Activated CD8-positive, alpha-beta memory T cell treated with anti-CD3 and anti-CD28 coated beads, Interleukin-2, amount 50 U/mL, for 24 hours (primary cell): ENCODE data around the gene VSIG2.
"Not testable (repeated sequence)": the region's sequence is repeated elsewhere in the genome, so short reads cannot be mapped to it uniquely, and the experiment has no call there.

Experiments
- DNase-seq: peaks from one replicate; pipeline ENCODE4 v3.0.0-alpha.2; 2020; ENCODE audit errors: extremely low read depth

VSIG2 gene

GRCh38 chr11:124751741-124752470 lies at the start of gene VSIG2:
TSS of gene VSIG2 (minus strand) at chr11:124752255. CDS start at chr11:124752137, 118 bp downstream.
- no peak for DNase-seq

- DNase-seq = no peak
Observed at GRCh38 chr11:124801014-124801413, 49.0 kb upstream of the VSIG2 start.

GRCh38 chr11:124800226-124800929 lies 48.3 kb upstream of the VSIG2 start, which contains the start of gene MSANTD2:
TSS of gene MSANTD2 (minus strand) at chr11:124800406. CDS start at chr11:124800380, 26 bp downstream.
- no peak for DNase-seq

- no peak for DNase-seq
Observed at GRCh38 chr11:124799348-124800225, 47.5 kb upstream of the VSIG2 start.

GRCh38 chr11:124798991-124799347 lies 46.9 kb upstream of the VSIG2 start:
- no peak for DNase-seq

GRCh38 chr11:124796312-124796711 lies 44.3 kb upstream of the VSIG2 start:
- no peak for DNase-seq

GRCh38 chr11:124793466-124794278 lies 41.6 kb upstream of the VSIG2 start:
- DNase-seq = no peak

GRCh38 chr11:124791626-124792341 lies 39.7 kb upstream of the VSIG2 start:
- no peak for DNase-seq

GRCh38 chr11:124788521-124788920 lies 36.5 kb upstream of the VSIG2 start:
- DNase-seq = no peak

- DNase-seq = no peak
Observed at GRCh38 chr11:124784051-124784450, 32.0 kb upstream of the VSIG2 start.

GRCh38 chr11:124783002-124783401 lies 30.9 kb upstream of the VSIG2 start:
- no peak for DNase-seq

GRCh38 chr11:124779568-124779967 lies 27.5 kb upstream of the VSIG2 start:
- DNase-seq = no peak

- no peak for DNase-seq
Observed at GRCh38 chr11:124778281-124778680, 26.2 kb upstream of the VSIG2 start.

- DNase-seq = no peak
Observed at GRCh38 chr11:124776865-124777645, 25.0 kb upstream of the VSIG2 start.

- DNase-seq = not testable (repeated sequence)
Observed at GRCh38 chr11:124770959-124771358, 18.9 kb upstream of the VSIG2 start.

- DNase-seq = no peak
Observed at GRCh38 chr11:124769806-124770774, 18.0 kb upstream of the VSIG2 start.

GRCh38 chr11:124768914-124769313 lies 16.9 kb upstream of the VSIG2 start:
- DNase-seq = no peak

- DNase-seq = no peak
Observed at GRCh38 chr11:124766156-124766555, 14.1 kb upstream of the VSIG2 start.
